Stimulated activated CD8-positive, alpha-beta memory T cell treated with anti-CD3 and anti-CD28 coated beads, Interleukin-7, amount 100 ng/mL, for 4 hours (primary cell): ENCODE measurements around the gene CIZ1.

Experiments
- DNase-seq, 2 donors: peaks; one replicate each; pipeline ENCODE4 v3.0.0-alpha.2; 2020; ENCODE audit warnings: low read depth in 2 of 2

Gene CIZ1

GRCh38 chr9:128163027-128163515 is 28.3 kb downstream of the CIZ1 start:
- DNase-seq = no peak

GRCh38 chr9:128162215-128163026 is 29.0 kb downstream of the CIZ1 start:
- no peak for DNase-seq

- no peak for DNase-seq
Observed at GRCh38 chr9:128161215-128161902, 30.0 kb downstream of the CIZ1 start.

GRCh38 chr9:128160603-128160987 is 30.8 kb downstream of the CIZ1 start:
- DNase-seq = peak; percentile 43 to 65

GRCh38 chr9:128159784-128160602 is 31.4 kb downstream of the CIZ1 start, which contains the start of gene BBLN:
BBLN (plus strand) TSS chr9:128160265; CDS start chr9:128160408, 143 bp downstream.
- DNase-seq = peak; percentile 82 to 90

GRCh38 chr9:128159522-128159783 is 31.9 kb downstream of the CIZ1 start:
- DNase-seq = peak in 1 of 2 donors; percentile 26

- no peak for DNase-seq
Observed at GRCh38 chr9:128155736-128156500, 35.5 kb downstream of the CIZ1 start.

GRCh38 chr9:128153947-128154695 is 37.3 kb downstream of the CIZ1 start:
- DNase-seq = no peak

- DNase-seq = no peak
Observed at GRCh38 chr9:128153060-128153946, 38.1 kb downstream of the CIZ1 start.

- DNase-seq = no peak
Observed at GRCh38 chr9:128152133-128153059, 39.0 kb downstream of the CIZ1 start.

- DNase-seq = no peak
Observed at GRCh38 chr9:128151309-128152132, 39.9 kb downstream of the CIZ1 start.

- DNase-seq = no peak
Observed at GRCh38 chr9:128150594-128151308, 40.6 kb downstream of the CIZ1 start.

- DNase-seq = no peak
Observed at GRCh38 chr9:128149951-128150593, 41.3 kb downstream of the CIZ1 start.

GRCh38 chr9:128149001-128149701 is 42.2 kb downstream of the CIZ1 start, which contains the start of gene LCN2:
LCN2 (plus strand) TSS chr9:128149453; CDS start chr9:128149526, 73 bp downstream.
- no peak for DNase-seq

- DNase-seq = no peak
Observed at GRCh38 chr9:128148509-128149000, 42.8 kb downstream of the CIZ1 start.
